Measurements from ENCODE around the gene PTCH2. TPM values are rescaled to one million over a fixed set of nuclear protein-coding genes. Genes with fewer than 3 reads are reported as not detected.
"Not testable (repeated sequence)": the region's sequence is repeated elsewhere in the genome, so short reads cannot be mapped to it uniquely, and the experiment has no call there.

Gene PTCH2
- total RNA-seq, 2 donors from 2014 or later: 0.32 to 31.9 TPM

GRCh38 chr1:44826375-44827196 lies 16.5 kb downstream of the PTCH2 start:
- no peak for DNase-seq (ENCODE audit: low spot score)
- TF ChIP-seq POLR2A (IDR thresholded peaks at IDR 0.05): no peak
- no peak for TF ChIP-seq POLR2AphosphoS5 (IDR thresholded peaks at IDR 0.05)
- TF ChIP-seq CTCF (IDR thresholded peaks at IDR 0.05): no peak
- 69% methylated on average over 24 of the region's 24 CpGs for WGBS
- H3K36me3 ChIP-seq: no peaks in the 10 kb centered on the region
- H3K9me3 ChIP-seq: no peaks in the 10 kb centered on the region
- no peak overlapping the region for H3K4me3 ChIP-seq
- no peak overlapping the region for H3K27ac ChIP-seq
- intact Hi-C loops (cut with DNase I): loop anchor here (10.0 kb wide), 1 partner anchor 478 kb away; no protein-coding TSS in a partner anchor
- H3K4me1 ChIP-seq (replicated peaks): no peaks in the 10 kb centered on the region
- no peaks in the 10 kb centered on the region for H3K27me3 ChIP-seq (replicated peaks; ENCODE audit: insufficient read depth)

GRCh38 chr1:44824392-44824791 lies 18.7 kb downstream of the PTCH2 start:
- not testable (repeated sequence) for H3K4me1 ChIP-seq (replicated peaks); H3K27ac ChIP-seq; H3K27me3 ChIP-seq (replicated peaks; ENCODE audit: insufficient read depth); H3K36me3 ChIP-seq; DNase-seq (ENCODE audit: low spot score); H3K4me3 ChIP-seq; H3K9me3 ChIP-seq
- 92% methylated on average over 6 of the region's 6 CpGs for WGBS
- intact Hi-C loops (cut with DNase I): loop anchor here (10.0 kb wide), 1 partner anchor 480 kb away; no protein-coding TSS in a partner anchor

GRCh38 chr1:44822981-44823451 lies 20.0 kb downstream of the PTCH2 start:
- 84% methylated on average over 15 of the region's 15 CpGs for WGBS
- Histone ChIP-seq H3K27ac (no peak overlapping the region), H3K4me3 (no peak overlapping the region), H3K36me3 (no peaks in the 10 kb centered on the region), H3K9me3 (no peaks in the 10 kb centered on the region), H3K27me3 (replicated peaks; ENCODE audit: insufficient read depth) (no peaks in the 10 kb centered on the region), H3K4me1 (replicated peaks) (no peaks in the 10 kb centered on the region)
- intact Hi-C loops (cut with DNase I): loop anchor here (10.0 kb wide), 1 partner anchor 482 kb away; no protein-coding TSS in a partner anchor
- no peak for DNase-seq (ENCODE audit: low spot score)
- TF ChIP-seq POLR2A (IDR thresholded peaks at IDR 0.05) (no peak), CTCF (IDR thresholded peaks at IDR 0.05) (no peak), POLR2AphosphoS5 (IDR thresholded peaks at IDR 0.05) (no peak)

- H3K36me3 ChIP-seq: no peaks in the 10 kb centered on the region
- no peak overlapping the region for H3K27ac ChIP-seq
- DNase-seq (ENCODE audit: low spot score): no peak
- WGBS: 58% methylated on average over 4 of the region's 6 CpGs
- intact Hi-C loops (cut with DNase I): loop anchor here (10.0 kb wide), 1 partner anchor 483 kb away; no protein-coding TSS in a partner anchor
- no peak for TF ChIP-seq POLR2AphosphoS5 (IDR thresholded peaks at IDR 0.05)
- TF ChIP-seq POLR2A (IDR thresholded peaks at IDR 0.05): no peak
- no peak for TF ChIP-seq CTCF (IDR thresholded peaks at IDR 0.05)
- no peaks in the 10 kb centered on the region for H3K9me3 ChIP-seq
- no peak overlapping the region for H3K4me3 ChIP-seq
- H3K4me1 ChIP-seq (replicated peaks): no peaks in the 10 kb centered on the region
- H3K27me3 ChIP-seq (replicated peaks; ENCODE audit: insufficient read depth): no peaks in the 10 kb centered on the region
Observed at GRCh38 chr1:44822131-44822701, 20.8 kb downstream of the PTCH2 start.

GRCh38 chr1:44821240-44821715 lies 21.8 kb downstream of the PTCH2 start:
- TF ChIP-seq POLR2AphosphoS5 (IDR thresholded peaks at IDR 0.05) (no peak), POLR2A (IDR thresholded peaks at IDR 0.05) (no peak), CTCF (IDR thresholded peaks at IDR 0.05) (no peak)
- H3K36me3 ChIP-seq: no peaks in the 10 kb centered on the region
- no peak overlapping the region for H3K27ac ChIP-seq
- no peaks in the 10 kb centered on the region for H3K9me3 ChIP-seq
- no peak for DNase-seq (ENCODE audit: low spot score)
- WGBS: 84% methylated on average over 9 of the region's 9 CpGs
- no peaks in the 10 kb centered on the region for H3K4me1 ChIP-seq (replicated peaks)
- H3K4me3 ChIP-seq: no peak overlapping the region
- intact Hi-C loops (cut with DNase I): loop anchor here (10.0 kb wide), 1 partner anchor 484 kb away; no protein-coding TSS in a partner anchor
- no peaks in the 10 kb centered on the region for H3K27me3 ChIP-seq (replicated peaks; ENCODE audit: insufficient read depth)

All from prostate gland (tissue), 2 donors.